Right kidney (tissue), 1 donor: ENCODE measurements around the gene MAPK10.
"Not testable (repeated sequence)": the region's sequence is repeated elsewhere in the genome, so short reads cannot be mapped to it uniquely, and the experiment has no call there.

Experiments used
- DNase-seq: peaks from one replicate; pipeline ENCODE4 v3.0.0-alpha.2; 2016

Gene MAPK10

GRCh38 chr4:86185659-86186058 lies 174.2 kb downstream of the MAPK10 start:
- DNase-seq, result no peak

DNA sequence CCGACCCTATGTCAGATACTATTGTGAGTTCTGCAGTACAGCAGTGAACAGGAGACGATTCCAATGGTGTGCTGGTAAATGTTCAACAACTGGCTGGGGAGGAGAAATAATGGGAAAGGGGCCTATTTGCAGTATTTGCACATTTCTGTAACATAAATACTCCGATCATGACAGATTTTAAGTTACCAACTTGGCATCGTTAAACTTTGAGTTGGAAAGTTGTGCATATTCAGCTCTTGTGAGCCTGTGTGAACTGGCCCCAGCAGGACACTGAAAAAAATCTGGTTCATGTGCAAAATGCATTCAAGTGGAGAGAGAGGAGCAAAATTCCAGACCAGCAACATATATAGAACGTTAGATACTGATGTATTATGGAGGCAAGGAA lies 175.0 kb downstream of the MAPK10 start:
- no peak for DNase-seq

GRCh38 chr4:86184216-86184900 lies 175.5 kb downstream of the MAPK10 start:
- DNase-seq, result no peak

DNA sequence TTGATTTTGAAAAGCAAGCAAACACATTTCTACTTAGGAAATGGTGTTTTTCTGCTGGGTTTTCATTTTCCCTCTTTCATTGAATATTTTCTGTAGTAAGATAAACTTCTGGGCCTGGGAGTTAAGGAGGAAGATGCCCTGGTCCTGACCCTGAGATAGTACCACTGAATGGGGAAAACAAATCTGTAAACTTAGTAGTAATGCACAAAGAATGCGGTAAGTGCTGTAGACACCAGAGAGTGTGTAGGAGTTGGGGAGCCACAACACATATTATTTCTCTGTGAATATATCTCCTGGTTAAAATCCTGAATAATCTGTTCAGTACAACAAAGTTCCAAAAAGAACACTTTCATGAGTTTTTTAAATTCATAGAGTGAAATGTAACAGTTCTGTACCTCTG lies 178.3 kb downstream of the MAPK10 start:
- DNase-seq, result no peak

DNA sequence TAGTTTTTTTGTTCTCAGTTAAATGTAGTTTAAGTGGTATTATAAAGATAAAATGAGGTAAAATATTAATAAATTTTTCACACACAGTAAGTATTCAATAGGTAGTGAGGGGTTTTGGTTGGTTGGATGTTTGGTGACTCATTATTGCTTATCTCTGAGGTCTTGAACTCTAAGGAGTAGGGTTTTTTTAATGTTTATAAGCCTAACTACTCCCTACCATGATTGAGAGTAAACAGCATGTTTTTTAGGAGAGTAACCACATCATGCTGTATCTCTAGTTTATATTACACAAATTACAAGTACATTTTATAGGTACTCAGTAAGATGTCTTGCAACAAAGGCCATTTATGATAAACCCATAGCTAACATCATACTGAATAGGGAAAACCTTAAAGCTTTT lies 181.6 kb downstream of the MAPK10 start:
- DNase-seq, result no peak

GRCh38 chr4:86174506-86174905 lies 185.3 kb downstream of the MAPK10 start:
- DNase-seq, result no peak

DNA sequence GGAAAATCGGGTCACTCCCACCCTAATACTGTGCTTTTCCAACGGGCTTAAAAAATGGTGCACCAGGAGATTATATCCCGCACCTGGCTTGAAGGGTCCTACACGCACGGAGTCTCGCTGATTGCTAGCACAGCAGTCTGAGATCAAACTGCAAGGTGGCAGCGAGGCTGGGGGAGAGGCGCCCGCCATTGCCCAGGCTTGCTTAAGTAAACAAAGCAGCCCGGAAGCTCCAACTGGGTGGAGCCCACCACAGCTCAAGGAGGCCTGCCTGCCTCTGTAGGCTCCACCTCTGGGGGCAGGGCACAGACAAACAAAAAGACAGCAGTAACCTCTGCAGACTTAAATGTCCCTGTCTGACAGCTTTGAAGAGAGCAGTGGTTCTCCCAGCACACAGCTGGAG lies 191.5 kb downstream of the MAPK10 start:
- not testable (repeated sequence) for DNase-seq

GRCh38 chr4:86160426-86160825 lies 199.4 kb downstream of the MAPK10 start:
- no peak for DNase-seq

- DNase-seq, result no peak
Measured at GRCh38 chr4:86159216-86159615, 200.6 kb downstream of the MAPK10 start.

- DNase-seq, result no peak
Measured at GRCh38 chr4:86156531-86156930, 203.3 kb downstream of the MAPK10 start.

DNA sequence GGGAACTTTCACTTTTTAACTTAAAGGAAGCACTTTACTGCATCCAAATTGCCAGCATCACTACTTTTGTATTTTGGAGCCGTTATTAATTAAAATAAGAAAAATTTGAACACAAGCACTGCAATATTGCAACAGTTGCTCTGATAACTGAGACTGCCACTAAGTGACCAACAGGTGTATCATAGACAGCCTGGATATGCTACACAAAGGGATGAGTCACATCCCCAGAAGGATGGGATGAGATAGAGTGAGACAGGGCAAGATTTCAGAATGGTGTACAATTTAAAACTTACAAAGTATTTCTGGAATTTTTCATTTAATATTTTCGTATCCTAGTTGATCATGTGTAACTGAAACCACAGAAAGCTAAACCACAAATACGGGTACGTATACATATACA lies 204.1 kb downstream of the MAPK10 start:
- DNase-seq, result no peak

DNA sequence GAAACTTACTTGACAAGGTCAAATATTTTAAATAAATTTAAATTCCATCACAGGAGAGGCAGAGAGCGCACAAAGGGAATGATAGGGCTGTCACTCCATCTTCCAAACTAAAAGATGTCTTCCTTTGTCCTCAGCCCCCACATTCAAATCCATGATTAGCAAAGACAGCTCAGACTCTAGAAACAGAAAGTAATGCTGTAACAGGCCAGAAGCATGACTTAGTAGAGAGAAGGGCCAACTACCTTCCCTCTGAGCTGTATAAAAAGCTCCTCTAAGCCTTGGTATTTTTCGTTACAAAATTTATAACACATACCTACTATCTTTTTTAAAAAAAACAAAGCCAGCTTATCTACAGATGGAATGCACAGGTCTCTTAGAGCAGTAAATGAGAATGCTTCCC lies 207.4 kb downstream of the MAPK10 start:
- no peak for DNase-seq

GRCh38 chr4:86151196-86151595 lies 208.7 kb downstream of the MAPK10 start:
- DNase-seq, result no peak

- no peak for DNase-seq
Measured at GRCh38 chr4:86141161-86141560, 218.7 kb downstream of the MAPK10 start.

DNA sequence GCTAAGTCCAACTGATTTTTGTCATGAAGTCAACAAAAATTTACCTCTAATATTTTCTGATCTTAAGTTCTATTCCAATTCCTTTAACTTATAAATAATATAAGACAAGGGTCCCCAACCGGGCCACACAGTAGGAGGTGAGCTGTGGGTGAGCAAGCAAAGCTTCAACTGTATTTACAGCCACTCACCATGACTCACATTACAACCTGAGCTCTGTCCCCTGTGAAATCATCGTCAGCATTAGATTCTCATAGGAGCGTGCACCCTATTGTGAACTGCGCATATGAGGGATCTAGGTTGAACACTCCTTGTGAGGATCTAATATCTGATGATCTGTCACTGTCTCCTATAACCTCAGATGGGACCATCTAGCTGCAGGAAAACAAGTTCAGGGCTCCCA lies 227.4 kb downstream of the MAPK10 start:
- DNase-seq, result no peak

GRCh38 chr4:86131456-86131855 lies 228.4 kb downstream of the MAPK10 start:
- DNase-seq, result no peak

DNA sequence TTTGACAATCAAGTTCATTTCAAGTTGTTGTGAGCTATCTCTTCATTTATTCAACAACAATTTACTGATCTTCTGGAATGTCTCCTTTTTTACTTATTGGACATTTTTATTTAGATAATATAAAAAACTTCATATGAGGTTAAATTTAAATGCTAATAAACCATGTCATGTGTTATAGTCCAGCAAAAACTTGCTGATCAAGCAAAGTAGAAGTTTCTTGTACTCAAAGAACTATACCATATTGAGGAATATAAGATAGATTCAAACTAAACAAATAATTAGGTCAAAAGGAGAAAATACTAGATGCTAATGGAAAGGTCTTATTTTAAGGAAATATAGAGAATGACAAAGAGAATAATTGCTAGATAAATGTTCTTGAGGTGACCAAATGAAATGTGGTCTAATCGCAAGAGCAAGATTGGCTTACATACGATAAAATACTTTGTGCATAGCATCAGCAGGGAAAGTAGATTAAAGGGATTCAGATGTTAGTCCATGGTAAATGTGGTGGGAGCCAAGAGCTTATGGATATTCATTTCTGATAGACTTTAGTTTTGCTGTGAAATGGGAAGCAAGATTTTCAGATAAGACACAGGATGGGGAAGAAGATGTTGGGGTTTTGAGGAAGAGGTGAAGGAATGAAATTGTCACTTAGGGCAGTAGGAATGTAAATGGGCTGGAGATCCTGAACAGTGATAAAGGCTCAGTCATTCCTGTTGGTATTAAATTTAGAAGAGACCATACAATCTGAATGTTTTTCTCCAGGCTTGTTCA lies 229.5 kb downstream of the MAPK10 start:
- no peak for DNase-seq

DNA sequence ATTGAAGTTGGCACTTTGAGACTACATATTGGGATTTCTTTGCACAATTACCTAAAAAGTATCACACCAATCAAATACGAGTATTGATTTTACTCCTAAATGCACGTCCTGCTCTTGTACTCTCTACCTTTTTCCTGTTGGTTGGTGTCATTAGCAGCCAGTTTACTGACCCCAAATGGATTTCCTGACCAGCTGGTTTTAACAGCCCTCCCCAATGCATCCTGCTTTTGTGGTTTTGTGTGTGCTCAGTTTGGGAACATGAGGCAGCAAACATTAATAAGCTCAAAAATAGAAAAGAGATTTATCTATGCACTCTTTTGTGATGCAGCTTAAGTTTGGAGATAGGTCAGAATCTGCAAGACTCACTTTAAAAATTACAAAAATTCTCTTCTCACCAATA lies 230.3 kb downstream of the MAPK10 start:
- no peak for DNase-seq

DNA sequence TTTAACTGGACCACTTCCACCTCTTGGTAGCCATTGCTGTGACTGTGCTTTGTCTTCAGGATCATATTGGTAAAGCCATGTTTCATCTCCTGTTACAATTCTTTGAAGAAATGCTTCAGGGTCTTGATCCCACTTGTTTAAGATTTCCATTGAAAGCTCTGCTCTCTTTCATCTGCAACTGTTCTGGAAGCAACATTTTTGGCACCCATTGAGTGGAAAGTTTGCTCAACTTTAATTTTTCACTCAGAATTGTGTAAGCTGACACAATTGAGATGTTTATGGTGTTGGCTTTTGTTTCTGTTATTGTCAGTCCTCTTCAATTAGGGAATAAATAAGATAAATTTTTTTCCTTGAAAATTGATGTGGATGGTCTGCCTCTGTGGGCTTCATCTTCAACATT lies 237.4 kb downstream of the MAPK10 start:
- DNase-seq, result no peak

DNA sequence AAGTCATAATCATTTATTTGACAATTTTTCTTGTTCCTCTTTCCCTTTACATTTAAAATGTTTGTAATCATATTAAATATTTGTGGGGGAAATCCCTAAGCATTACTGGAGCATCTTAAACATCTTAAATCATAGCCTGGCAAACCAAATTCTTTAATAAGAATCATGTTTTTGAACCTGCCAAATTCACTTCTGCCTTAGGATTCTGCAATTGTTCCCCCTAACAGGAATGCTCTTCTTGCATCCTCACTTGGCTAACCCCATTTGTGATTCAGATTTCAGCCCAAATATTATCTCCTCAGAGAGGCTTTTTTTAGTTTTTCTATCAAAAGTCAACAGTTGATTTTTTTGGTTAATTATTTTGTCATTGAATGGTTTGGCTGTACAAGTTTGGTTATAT lies 241.1 kb downstream of the MAPK10 start:
- no peak for DNase-seq

DNA sequence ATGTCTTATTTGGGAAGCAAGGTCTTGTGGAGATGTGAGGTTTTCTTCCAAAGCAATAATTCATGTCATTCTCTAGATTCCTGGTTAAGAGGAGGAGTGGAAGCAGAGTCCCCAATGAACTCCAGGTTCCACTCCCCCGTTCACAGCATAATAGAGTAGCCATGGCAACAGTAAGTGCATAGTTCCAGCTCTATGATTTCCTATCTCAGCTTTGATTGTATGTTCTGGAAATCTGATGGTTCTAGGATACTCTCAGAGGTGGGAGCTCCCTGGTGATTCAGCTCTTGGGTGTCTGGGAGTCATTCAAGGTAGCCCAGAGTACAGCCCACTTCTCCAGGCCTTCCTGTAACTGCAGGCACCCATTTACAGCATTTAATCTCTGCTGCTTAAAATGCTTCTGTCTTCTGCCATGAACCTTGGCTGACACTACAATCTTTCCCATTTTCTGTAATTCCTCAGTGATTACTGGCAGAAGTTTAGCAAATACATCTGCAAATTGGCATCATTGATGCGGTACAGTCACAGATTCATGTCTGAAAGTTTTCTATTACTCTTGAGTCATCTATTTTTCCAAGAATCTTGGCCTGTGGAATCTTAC lies 242.0 kb downstream of the MAPK10 start:
- peak; percentile 12 for DNase-seq

GRCh38 chr4:86114563-86114962 lies 245.3 kb downstream of the MAPK10 start:
- DNase-seq, result no peak

DNA sequence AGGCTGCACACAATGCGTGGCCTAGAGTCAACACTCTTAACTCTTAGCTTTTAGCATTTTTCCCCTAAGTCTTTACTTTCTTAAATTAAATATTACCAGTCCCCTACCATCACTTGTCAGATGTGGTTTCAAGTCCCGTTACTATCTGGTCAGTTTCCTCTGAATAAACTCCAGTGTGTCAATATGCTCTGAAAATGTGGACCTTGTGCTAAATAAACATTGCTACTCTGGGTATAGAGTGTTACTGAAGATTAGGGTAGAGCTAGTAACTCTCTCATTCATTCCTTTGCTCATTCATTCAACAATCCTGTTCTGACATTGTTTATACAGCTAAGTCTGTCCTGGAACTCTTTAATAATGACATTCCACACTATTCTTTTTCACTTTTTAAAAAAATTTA lies 251.0 kb downstream of the MAPK10 start:
- DNase-seq, result no peak

DNA sequence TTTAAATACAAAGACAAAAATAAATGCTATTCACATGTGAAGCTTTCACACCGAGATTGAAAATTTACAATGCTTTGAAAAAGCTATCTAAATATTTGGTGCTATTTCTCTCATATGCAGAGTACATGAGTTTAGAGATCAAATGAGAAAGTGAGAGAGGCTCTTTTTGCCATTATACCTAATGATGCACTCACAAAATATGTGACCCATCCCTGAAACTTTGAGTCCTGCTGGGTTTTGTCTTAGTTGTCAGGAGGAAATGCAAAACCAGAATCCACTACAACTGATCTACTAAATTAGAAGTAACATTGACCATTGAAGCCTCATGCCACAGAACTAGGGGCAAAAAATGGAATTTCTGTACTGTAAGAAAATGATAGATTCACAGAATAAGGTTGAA lies 251.7 kb downstream of the MAPK10 start:
- DNase-seq, result no peak
